ENCODE data around the gene SLC31A2. TPM values are rescaled to one million over a fixed set of nuclear protein-coding genes. Genes with fewer than 3 reads are reported as not detected.
"Not testable (repeated sequence)": the region's sequence is repeated elsewhere in the genome, so short reads cannot be mapped to it uniquely, and the experiment has no call there.

Gene SLC31A2
- total and polyA plus RNA-seq, 8 donors: 1.2 to 19.6 (median 6.4) TPM

- H3K27me3 ChIP-seq: peaks cover 0 to 10% (median 0%) of the 10 kb centered on the region in 3 donors
- no peak for DNase-seq
- peaks cover 11 to 31% (median 29%) of the 10 kb centered on the region in 4 donors for H3K4me1 ChIP-seq
- no peak overlapping the region for H3K4me3 ChIP-seq
- no peaks in the 10 kb centered on the region for H3K9me3 ChIP-seq
- WGBS, 5 donors: 83 to 88% (median 86%) methylated on average over 8 of the region's 8 CpGs
- TF ChIP-seq EP300 (IDR thresholded peaks at IDR 0.05) (no peak), CTCF (IDR thresholded peaks at IDR 0.05) (no peak), POLR2A (IDR thresholded peaks at IDR 0.05) (no peak), POLR2AphosphoS5 (IDR thresholded peaks at IDR 0.05) (no peak)
- intact Hi-C loops (cut with DNase I; ENCODE audit: low total_unique reads): no loop called here
- no peak overlapping the region for H3K27ac ChIP-seq
- no peaks in the 10 kb centered on the region for H3K36me3 ChIP-seq
Observed at GRCh38 chr9:113148781-113149510, 1.9 kb upstream of the SLC31A2 start.

GRCh38 chr9:113149561-113149960, 1.2 kb upstream of the SLC31A2 start:
- DNase-seq; H3K27me3 ChIP-seq; H3K27ac ChIP-seq; H3K9me3 ChIP-seq; intact Hi-C loops (cut with DNase I; ENCODE audit: low total_unique reads); H3K36me3 ChIP-seq; H3K4me3 ChIP-seq: not testable (repeated sequence)
- peaks cover 11 to 37% (median 33%) of the 10 kb centered on the region in 4 donors for H3K4me1 ChIP-seq
- WGBS, 5 donors: 95 to 97% (median 96%) methylated on average over 9 to 10 of the region's 10 CpGs

- no peaks in the 10 kb centered on the region for H3K9me3 ChIP-seq
- H3K4me1 ChIP-seq: peaks cover 11 to 57% (median 42%) of the 10 kb centered on the region in 4 donors
- intact Hi-C loops (cut with DNase I; ENCODE audit: low total_unique reads): no loop called here
- peak overlapping the region; percentile 83 to 97 (median 92) for H3K4me3 ChIP-seq
- TF ChIP-seq POLR2AphosphoS5 (IDR thresholded peaks at IDR 0.05) (no peak), EP300 (IDR thresholded peaks at IDR 0.05) (no peak), POLR2A (IDR thresholded peaks at IDR 0.05) (no peak), CTCF (IDR thresholded peaks at IDR 0.05) (no peak)
- WGBS, 5 donors: 51 to 64% (median 54%) methylated on average over 11 of the region's 11 CpGs
- no peaks in the 10 kb centered on the region for H3K27me3 ChIP-seq
- peaks cover 0 to 2% (median under 1%) of the 10 kb centered on the region in 4 donors for H3K36me3 ChIP-seq
- DNase-seq: no peak
- H3K27ac ChIP-seq: peak overlapping the region in 4 of 5 donors; percentile 85 to 89 (median 88)
Observed at GRCh38 chr9:113151696-113152630, 1.2 kb downstream of the SLC31A2 start.

GRCh38 chr9:113152699-113153098, 1.9 kb downstream of the SLC31A2 start:
- no peaks in the 10 kb centered on the region for H3K27me3 ChIP-seq
- WGBS, 5 donors: 87 to 93% (median 91%) methylated on average over 3 of the region's 3 CpGs
- TF ChIP-seq POLR2AphosphoS5 (IDR thresholded peaks at IDR 0.05) (no peak), CTCF (IDR thresholded peaks at IDR 0.05) (no peak), POLR2A (IDR thresholded peaks at IDR 0.05) (no peak)
- peaks cover 4 to 9% (median 6%) of the 10 kb centered on the region in 4 donors for H3K36me3 ChIP-seq
- H3K4me3 ChIP-seq: peak overlapping the region in 2 of 4 donors; percentile 83 to 91
- DNase-seq: no peak
- intact Hi-C loops (cut with DNase I; ENCODE audit: low total_unique reads): no loop called here
- peak overlapping the region in 2 of 5 donors; percentile 87 to 89 for H3K27ac ChIP-seq
- H3K9me3 ChIP-seq: no peaks in the 10 kb centered on the region
- H3K4me1 ChIP-seq: peaks cover 11 to 58% (median 42%) of the 10 kb centered on the region in 4 donors

All from stomach (tissue), 9 donors.